GM18867 (cell line): ENCODE measurements around the gene DLX6.

Source experiments
- ATAC-seq: cut with Tn5 transposase; IDR thresholded peaks from one replicate; pipeline ENCODE4 v1.9.1; 2021; ENCODE audit warnings: mild to moderate bottlenecking, moderate library complexity; ENCODE audit not compliant: unreplicated experiment

The DLX6 gene

GRCh38 chr7:96995406-96996110, 9.8 kb upstream of the DLX6 start:
- no peak for ATAC-seq

- ATAC-seq = no peak
Measured at GRCh38 chr7:96996111-96996957, 9.0 kb upstream of the DLX6 start.

GRCh38 chr7:96996958-96997511, 8.3 kb upstream of the DLX6 start:
- ATAC-seq = no peak

- no peak for ATAC-seq
Measured at GRCh38 chr7:96997512-96998032, 7.8 kb upstream of the DLX6 start.

GRCh38 chr7:96998333-96998732, 7.0 kb upstream of the DLX6 start:
- no peak for ATAC-seq

- ATAC-seq = no peak
Measured at GRCh38 chr7:96998744-96999143, 6.6 kb upstream of the DLX6 start.

- ATAC-seq = no peak
Measured at GRCh38 chr7:97001221-97001620, 4.1 kb upstream of the DLX6 start.

- ATAC-seq = no peak
Measured at GRCh38 chr7:97001656-97002554, 3.4 kb upstream of the DLX6 start.

- no peak for ATAC-seq
Measured at GRCh38 chr7:97002555-97003261, 2.6 kb upstream of the DLX6 start.

- no peak for ATAC-seq
Measured at GRCh38 chr7:97003262-97004246, 1.8 kb upstream of the DLX6 start.

- ATAC-seq = no peak
Measured at GRCh38 chr7:97004247-97005182, 838 bp upstream of the DLX6 start.

- ATAC-seq = peak; percentile 47
Measured at GRCh38 chr7:97006055-97006815, 882 bp downstream of the DLX6 start.

GRCh38 chr7:97006816-97007582, 1.6 kb downstream of the DLX6 start:
- ATAC-seq = no peak

- ATAC-seq = no peak
Measured at GRCh38 chr7:97007583-97007861, 2.2 kb downstream of the DLX6 start.

GRCh38 chr7:97008275-97008917, 3.0 kb downstream of the DLX6 start:
- ATAC-seq = no peak
